ENCODE data around the gene KRT5.
"Not testable (repeated sequence)": the region's sequence is repeated elsewhere in the genome, so short reads cannot be mapped to it uniquely, and the experiment has no call there.

The KRT5 gene

DNA sequence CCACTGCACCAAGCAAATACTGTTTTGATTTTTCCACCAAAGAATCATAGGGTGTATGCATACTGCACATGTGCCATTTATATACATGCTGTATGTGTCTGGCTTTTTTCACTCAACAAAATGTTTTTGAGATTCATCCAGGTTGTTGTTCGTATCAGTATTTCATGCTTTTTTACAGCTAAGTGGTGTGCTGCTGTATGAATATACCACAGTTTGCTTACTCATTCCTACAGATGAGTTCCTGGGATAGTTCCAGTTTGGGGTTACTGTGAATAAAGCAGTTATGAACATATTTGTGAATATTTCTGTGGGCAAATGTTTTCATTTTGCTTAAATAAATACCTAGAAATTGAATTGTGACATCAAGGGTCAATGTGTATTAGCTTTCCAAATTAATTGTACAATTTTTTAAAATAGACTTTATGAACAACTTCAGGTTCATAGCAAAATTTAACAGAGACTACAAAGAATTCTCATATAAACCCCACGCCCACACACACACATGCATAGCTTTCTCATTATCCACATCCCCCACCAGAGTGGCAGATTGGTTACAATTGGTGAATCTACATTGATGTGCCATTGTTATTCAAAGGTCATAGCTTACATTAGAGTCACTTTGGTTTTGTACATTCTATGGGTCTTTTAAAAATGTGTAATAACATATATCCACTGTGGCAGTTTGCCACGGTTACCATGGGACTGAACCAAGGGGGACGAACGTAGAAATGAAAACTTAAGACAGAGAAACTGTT is 20.2 kb downstream of the KRT5 start:
- H3K36me3 ChIP-seq (ENCODE audit: control insufficient read depth, low read depth, low read length) = no peaks in the 10 kb centered on the region
- no peaks in the 10 kb centered on the region for H3K27me3 ChIP-seq (ENCODE audit: control insufficient read depth, insufficient read depth, low read length)
- H3K9ac ChIP-seq (ENCODE audit: low read length) = no peak overlapping the region
- H3K4me3 ChIP-seq (ENCODE audit: low read length) = no peak overlapping the region
- H3K27ac ChIP-seq (ENCODE audit: low read length) = no peak overlapping the region
- no peaks in the 10 kb centered on the region for H3K9me3 ChIP-seq (ENCODE audit: control insufficient read depth, low read depth, low read length)
- peaks cover 15% of the 10 kb centered on the region for H3K4me1 ChIP-seq (ENCODE audit: control insufficient read depth, low read depth, low read length)

DNA sequence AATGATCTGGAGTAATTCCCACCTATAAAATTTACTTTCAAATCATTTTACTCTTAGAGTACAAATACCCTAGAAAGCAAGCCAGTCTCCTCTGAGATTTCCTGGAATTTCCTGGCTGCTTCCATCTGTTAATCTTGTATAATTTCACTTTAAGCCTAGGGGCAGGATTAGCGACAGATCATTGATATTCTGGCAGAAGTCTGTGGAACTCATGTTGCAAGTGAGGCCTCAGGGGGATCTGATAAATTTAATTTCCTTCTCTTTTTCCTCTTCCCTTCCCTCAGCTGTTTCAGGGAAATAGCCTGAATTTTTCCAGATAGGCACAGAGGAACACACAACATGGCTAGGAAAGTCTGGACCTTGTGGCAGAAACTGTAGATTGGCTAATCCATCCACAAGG is 21.2 kb downstream of the KRT5 start:
- Histone ChIP-seq H3K27me3 (ENCODE audit: control insufficient read depth, insufficient read depth, low read length) (no peaks in the 10 kb centered on the region), H3K27ac (ENCODE audit: low read length) (no peak overlapping the region), H3K4me1 (ENCODE audit: control insufficient read depth, low read depth, low read length) (peaks cover 20% of the 10 kb centered on the region), H3K4me3 (ENCODE audit: low read length) (no peak overlapping the region), H3K36me3 (ENCODE audit: control insufficient read depth, low read depth, low read length) (no peaks in the 10 kb centered on the region), H3K9ac (ENCODE audit: low read length) (no peak overlapping the region), H3K9me3 (ENCODE audit: control insufficient read depth, low read depth, low read length) (no peaks in the 10 kb centered on the region)

DNA sequence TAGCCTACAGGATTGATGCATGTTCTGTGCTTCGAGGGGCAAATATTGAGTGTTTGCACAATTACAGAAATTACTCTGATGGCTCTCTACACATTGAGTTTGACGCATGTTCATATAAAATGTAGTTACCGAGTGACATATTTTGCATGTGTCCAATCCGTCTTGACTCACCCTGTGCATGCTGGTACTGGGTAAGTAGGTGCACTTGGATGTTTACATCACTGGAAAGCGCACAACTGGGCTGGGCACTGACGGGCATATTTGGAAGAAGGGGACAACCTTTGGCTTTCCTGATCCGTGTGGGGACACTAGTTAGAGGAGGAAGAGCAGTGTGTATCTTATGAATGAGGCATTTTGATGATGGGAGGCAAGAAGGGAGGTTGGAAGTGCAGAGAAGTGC is 22.2 kb downstream of the KRT5 start:
- Histone ChIP-seq H3K9ac (ENCODE audit: low read length) (no peak overlapping the region), H3K9me3 (ENCODE audit: control insufficient read depth, low read depth, low read length) (no peaks in the 10 kb centered on the region), H3K27me3 (ENCODE audit: control insufficient read depth, insufficient read depth, low read length) (no peaks in the 10 kb centered on the region), H3K27ac (ENCODE audit: low read length) (no peak overlapping the region), H3K36me3 (ENCODE audit: control insufficient read depth, low read depth, low read length) (no peaks in the 10 kb centered on the region), H3K4me1 (ENCODE audit: control insufficient read depth, low read depth, low read length) (peaks cover 20% of the 10 kb centered on the region), H3K4me3 (ENCODE audit: low read length) (no peak overlapping the region)

DNA sequence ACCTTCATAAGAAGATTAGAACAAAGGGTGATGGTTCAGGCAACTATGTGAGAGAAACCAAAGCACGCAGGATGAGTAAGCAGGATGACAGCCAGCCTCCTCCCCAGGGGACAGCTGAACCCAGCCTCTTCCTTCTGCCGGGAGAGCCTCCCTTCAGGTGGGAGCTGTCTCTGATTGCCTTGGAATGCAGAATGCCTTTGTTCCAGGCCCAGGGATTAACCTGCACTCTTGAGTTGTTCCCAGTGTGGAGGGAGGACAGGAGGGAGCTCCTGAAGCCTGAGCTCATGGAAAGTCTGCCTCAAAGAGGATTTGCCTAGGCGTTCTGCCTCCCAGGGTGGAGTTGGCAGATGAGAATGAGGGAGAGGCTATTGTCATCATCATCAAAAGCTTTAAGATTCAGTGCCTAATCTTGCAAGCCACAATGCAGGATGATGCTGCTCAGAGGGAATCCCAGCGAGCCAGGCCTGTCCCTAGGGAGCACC is 23.6 kb downstream of the KRT5 start:
- H3K36me3 ChIP-seq (ENCODE audit: control insufficient read depth, low read depth, low read length) = no peaks in the 10 kb centered on the region
- no peaks in the 10 kb centered on the region for H3K27me3 ChIP-seq (ENCODE audit: control insufficient read depth, insufficient read depth, low read length)
- H3K4me1 ChIP-seq (ENCODE audit: control insufficient read depth, low read depth, low read length) = peaks cover 20% of the 10 kb centered on the region
- no peak overlapping the region for H3K9ac ChIP-seq (ENCODE audit: low read length)
- H3K4me3 ChIP-seq (ENCODE audit: low read length) = no peak overlapping the region
- no peaks in the 10 kb centered on the region for H3K9me3 ChIP-seq (ENCODE audit: control insufficient read depth, low read depth, low read length)
- no peak overlapping the region for H3K27ac ChIP-seq (ENCODE audit: low read length)

DNA sequence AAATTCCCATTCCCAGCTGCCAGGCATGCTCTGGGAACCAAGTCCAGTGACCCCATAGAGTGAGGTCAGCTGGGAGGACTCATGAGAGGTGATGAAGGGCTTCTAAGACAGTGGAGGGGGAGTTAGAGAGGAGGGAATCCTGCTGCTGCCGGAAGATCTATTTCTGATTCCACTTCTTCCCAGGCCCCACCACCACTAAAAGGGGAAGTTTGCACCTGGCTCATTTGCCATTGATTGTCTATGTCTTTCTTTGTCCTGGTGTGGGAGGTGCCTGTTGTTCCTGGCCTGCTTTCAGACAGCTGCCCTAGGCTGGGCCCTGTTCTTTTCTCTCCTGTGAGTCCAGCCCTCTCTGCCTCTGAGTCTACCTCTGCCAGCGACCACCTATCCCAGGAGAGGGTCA is 24.1 kb downstream of the KRT5 start:
- no peak overlapping the region for H3K9ac ChIP-seq (ENCODE audit: low read length)
- H3K9me3 ChIP-seq (ENCODE audit: control insufficient read depth, low read depth, low read length) = no peaks in the 10 kb centered on the region
- peaks cover 20% of the 10 kb centered on the region for H3K4me1 ChIP-seq (ENCODE audit: control insufficient read depth, low read depth, low read length)
- H3K27me3 ChIP-seq (ENCODE audit: control insufficient read depth, insufficient read depth, low read length) = no peaks in the 10 kb centered on the region
- H3K4me3 ChIP-seq (ENCODE audit: low read length) = peak overlapping the region; percentile 13
- H3K36me3 ChIP-seq (ENCODE audit: control insufficient read depth, low read depth, low read length) = no peaks in the 10 kb centered on the region
- no peak overlapping the region for H3K27ac ChIP-seq (ENCODE audit: low read length)

DNA sequence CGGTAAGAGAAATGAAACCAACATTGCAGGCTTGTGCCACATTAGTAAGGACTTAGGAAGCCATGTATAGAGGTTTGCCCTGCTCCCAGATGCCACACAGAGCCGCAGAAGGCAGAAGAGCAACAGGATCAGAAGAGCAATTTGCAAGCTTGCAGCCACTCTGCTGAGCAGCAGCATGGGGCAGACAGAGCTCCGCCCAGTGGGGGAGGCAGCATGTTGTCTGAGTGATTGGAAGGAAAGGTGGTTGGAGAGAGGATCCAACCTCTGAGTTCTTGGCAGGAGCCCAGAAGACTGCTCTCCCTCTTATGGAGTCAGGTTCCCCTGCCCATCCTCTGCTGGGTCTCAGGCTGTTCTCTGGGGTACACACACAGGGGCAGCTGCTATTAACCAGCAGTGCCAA is 24.8 kb downstream of the KRT5 start:
- Histone ChIP-seq H3K4me1 (ENCODE audit: control insufficient read depth, low read depth, low read length) (peaks cover 20% of the 10 kb centered on the region), H3K9ac (ENCODE audit: low read length) (no peak overlapping the region), H3K36me3 (ENCODE audit: control insufficient read depth, low read depth, low read length) (no peaks in the 10 kb centered on the region), H3K4me3 (ENCODE audit: low read length) (no peak overlapping the region), H3K9me3 (ENCODE audit: control insufficient read depth, low read depth, low read length) (no peaks in the 10 kb centered on the region), H3K27me3 (ENCODE audit: control insufficient read depth, insufficient read depth, low read length) (no peaks in the 10 kb centered on the region), H3K27ac (ENCODE audit: low read length) (no peak overlapping the region)

DNA sequence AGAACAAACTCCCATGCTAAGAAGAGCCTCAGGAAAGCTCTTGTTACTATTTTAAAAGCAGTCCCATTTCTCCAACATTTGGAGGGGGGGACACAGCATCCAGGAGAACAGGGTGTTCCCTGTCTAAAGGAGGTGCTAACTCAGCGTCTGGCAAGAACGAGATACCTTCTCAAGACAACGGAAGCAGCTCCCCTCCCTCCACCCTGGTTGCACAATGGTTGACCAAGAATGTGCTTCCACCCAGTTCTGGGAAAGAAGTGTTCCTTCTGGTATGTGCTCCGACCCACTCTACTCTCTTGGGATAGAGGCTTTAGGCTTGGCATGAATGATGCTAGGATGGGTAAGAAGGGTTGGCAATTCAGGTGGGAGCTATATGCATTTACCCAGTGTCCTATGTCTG is 25.7 kb downstream of the KRT5 start:
- H3K27ac ChIP-seq (ENCODE audit: low read length) = no peak overlapping the region

DNA sequence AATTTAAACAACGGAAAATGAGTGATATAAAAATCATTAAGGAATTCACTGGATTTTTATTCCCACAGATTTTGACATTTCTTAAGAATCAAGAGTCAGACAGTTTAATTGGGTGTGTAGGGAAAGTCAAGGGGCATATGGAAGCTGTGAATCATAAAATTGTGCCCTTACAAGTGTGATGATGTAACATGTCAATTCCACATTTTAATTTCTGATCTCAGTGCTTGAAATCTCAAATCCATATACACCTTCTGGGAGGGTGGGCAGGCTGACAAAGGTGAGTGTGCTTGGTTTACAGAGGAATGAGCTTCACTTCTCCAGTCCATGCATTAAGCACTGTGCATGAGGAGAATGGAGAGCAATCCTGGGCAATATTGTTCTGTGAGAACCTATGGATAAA is 26.1 kb downstream of the KRT5 start:
- Histone ChIP-seq H3K9ac (ENCODE audit: low read length) (no peak overlapping the region), H3K4me1 (ENCODE audit: control insufficient read depth, low read depth, low read length) (peaks cover 20% of the 10 kb centered on the region), H3K9me3 (ENCODE audit: control insufficient read depth, low read depth, low read length) (no peaks in the 10 kb centered on the region), H3K27ac (ENCODE audit: low read length) (no peak overlapping the region), H3K27me3 (ENCODE audit: control insufficient read depth, insufficient read depth, low read length) (no peaks in the 10 kb centered on the region), H3K4me3 (ENCODE audit: low read length) (no peak overlapping the region), H3K36me3 (ENCODE audit: control insufficient read depth, low read depth, low read length) (no peaks in the 10 kb centered on the region)

More for the DNA sequence above, 25.7 kb downstream of the KRT5 start:
- no peaks in the 10 kb centered on the region for H3K36me3 ChIP-seq (ENCODE audit: control insufficient read depth, low read depth, low read length)
- no peaks in the 10 kb centered on the region for H3K27me3 ChIP-seq (ENCODE audit: control insufficient read depth, insufficient read depth, low read length)
- no peak overlapping the region for H3K9ac ChIP-seq (ENCODE audit: low read length)
- H3K4me3 ChIP-seq (ENCODE audit: low read length) = no peak overlapping the region
- H3K9me3 ChIP-seq (ENCODE audit: control insufficient read depth, low read depth, low read length) = no peaks in the 10 kb centered on the region
- peaks cover 20% of the 10 kb centered on the region for H3K4me1 ChIP-seq (ENCODE audit: control insufficient read depth, low read depth, low read length)

DNA sequence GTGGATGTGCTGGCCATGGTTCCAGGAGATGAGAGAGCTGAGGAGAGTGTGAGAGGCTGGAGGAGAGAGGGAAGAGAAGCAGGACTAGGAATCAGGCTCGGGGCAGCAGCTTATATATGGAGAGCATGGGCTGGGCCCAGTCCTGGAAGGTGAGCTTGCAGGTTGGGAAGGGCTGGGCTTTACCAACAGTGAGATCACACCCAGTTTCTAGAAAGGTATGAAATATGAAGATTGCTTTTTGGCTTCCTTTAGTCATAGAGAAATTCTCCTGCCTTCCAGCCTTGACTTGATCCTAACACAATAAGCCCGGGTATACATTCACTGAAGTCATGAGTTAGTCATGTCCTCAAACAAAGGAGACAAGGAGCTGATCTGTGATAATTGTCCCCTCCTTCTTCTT is 27.0 kb downstream of the KRT5 start, which contains the start of gene KRT6A:
TSS of gene KRT6A (minus strand) at position 86 of the 400 bp plus-strand sequence. CDS start at position 17, 69 bp downstream.
- no peak within 1 kb of the TSS for H3K27ac ChIP-seq (ENCODE audit: low read length)
- no peak within 1 kb of the TSS for H3K4me3 ChIP-seq (ENCODE audit: low read length)
- no peaks in the 10 kb centered on the region for H3K27me3 ChIP-seq (ENCODE audit: control insufficient read depth, insufficient read depth, low read length)
- peaks cover 20% of the 10 kb centered on the region for H3K4me1 ChIP-seq (ENCODE audit: control insufficient read depth, low read depth, low read length)
- H3K36me3 ChIP-seq (ENCODE audit: control insufficient read depth, low read depth, low read length) = no peaks in the 10 kb centered on the region
- H3K9ac ChIP-seq (ENCODE audit: low read length) = no peak within 1 kb of the TSS
- no peaks in the 10 kb centered on the region for H3K9me3 ChIP-seq (ENCODE audit: control insufficient read depth, low read depth, low read length)

DNA sequence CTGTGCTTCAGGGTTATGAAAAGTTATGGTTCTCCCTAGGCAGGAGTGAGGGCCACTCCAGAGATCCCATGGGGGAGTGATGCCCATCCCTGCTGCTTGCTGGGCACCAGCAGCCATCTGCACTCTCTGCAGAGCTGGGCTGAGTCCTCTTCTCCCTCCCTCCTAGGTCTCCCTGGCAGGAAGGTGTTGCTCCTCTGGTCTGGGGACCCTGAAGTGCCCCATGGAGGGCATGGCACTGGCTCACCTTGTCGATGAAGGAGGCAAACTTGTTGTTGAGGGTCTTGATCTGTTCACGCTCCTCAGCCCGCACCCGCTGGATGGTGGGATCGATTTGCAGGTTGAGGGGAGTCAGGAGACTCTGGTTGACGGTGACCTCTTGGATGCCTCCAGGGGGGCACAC is 27.8 kb downstream of the KRT5 start:
- H3K27ac ChIP-seq (ENCODE audit: low read length); H3K36me3 ChIP-seq (ENCODE audit: control insufficient read depth, low read depth, low read length); H3K9ac ChIP-seq (ENCODE audit: low read length); H3K27me3 ChIP-seq (ENCODE audit: control insufficient read depth, insufficient read depth, low read length); H3K4me3 ChIP-seq (ENCODE audit: low read length); H3K9me3 ChIP-seq (ENCODE audit: control insufficient read depth, low read depth, low read length): not testable (repeated sequence)
- peaks cover 20% of the 10 kb centered on the region for H3K4me1 ChIP-seq (ENCODE audit: control insufficient read depth, low read depth, low read length)

DNA sequence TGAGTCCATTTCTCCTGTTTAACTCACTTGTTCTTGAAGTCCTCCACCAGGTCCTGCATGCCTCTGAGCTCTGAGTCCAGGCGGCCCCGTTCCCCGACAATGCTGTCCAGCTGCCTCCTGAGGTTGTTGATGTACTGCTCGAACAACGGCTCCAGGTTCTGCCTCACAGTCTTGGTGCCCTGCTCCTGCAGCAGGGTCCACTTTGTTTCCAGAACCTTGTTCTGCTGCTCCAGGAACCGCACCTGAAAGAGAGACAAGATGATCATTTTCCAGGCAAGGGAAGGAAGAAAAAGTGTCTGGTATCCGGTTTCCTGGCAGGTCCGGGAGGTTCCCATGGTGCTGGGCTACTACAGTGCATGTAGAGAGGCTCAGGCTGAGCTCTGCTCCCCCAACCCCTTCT is 28.7 kb downstream of the KRT5 start:
- not testable (repeated sequence) for H3K4me3 ChIP-seq (ENCODE audit: low read length); H3K9ac ChIP-seq (ENCODE audit: low read length); H3K27ac ChIP-seq (ENCODE audit: low read length); H3K36me3 ChIP-seq (ENCODE audit: control insufficient read depth, low read depth, low read length); H3K9me3 ChIP-seq (ENCODE audit: control insufficient read depth, low read depth, low read length); H3K27me3 ChIP-seq (ENCODE audit: control insufficient read depth, insufficient read depth, low read length)
- peaks cover 20% of the 10 kb centered on the region for H3K4me1 ChIP-seq (ENCODE audit: control insufficient read depth, low read depth, low read length)

DNA sequence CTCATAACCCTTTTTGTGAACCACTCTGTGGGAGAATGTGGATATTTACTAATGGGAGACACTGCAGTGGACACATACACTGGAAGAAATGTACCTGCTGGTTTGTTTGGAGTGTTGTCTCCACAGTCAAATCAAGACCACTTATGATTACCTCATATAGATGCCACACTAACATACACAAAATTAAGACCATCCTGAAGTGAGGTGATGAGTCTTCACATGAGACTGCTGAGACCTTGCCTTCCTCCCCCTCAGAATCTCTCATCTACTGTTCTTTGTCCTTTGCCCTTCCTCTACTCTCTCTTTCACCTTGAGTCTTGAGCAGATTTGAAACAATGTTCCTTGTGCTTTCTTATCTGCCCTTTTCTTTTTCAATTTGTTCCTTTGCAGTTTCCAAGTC is 31.5 kb downstream of the KRT5 start:
- Histone ChIP-seq H3K36me3 (ENCODE audit: control insufficient read depth, low read depth, low read length) (no peaks in the 10 kb centered on the region), H3K9ac (ENCODE audit: low read length) (no peak overlapping the region), H3K27me3 (ENCODE audit: control insufficient read depth, insufficient read depth, low read length) (no peaks in the 10 kb centered on the region), H3K27ac (ENCODE audit: low read length) (no peak overlapping the region), H3K4me3 (ENCODE audit: low read length) (no peak overlapping the region), H3K4me1 (ENCODE audit: control insufficient read depth, low read depth, low read length) (no peaks in the 10 kb centered on the region), H3K9me3 (ENCODE audit: control insufficient read depth, low read depth, low read length) (no peaks in the 10 kb centered on the region)
